Stimulated activated CD4-positive, alpha-beta T cell treated with anti-CD3 and anti-CD28 coated beads, Interleukin-12 subunit alpha, Interleukin-12 subunit beta, amount 100 ng/mL, for 48 hours (primary cell): ENCODE results near the gene NOP10.
A peak's percentile ranks its signal among the peaks of the same experiment; 100 is the strongest.
"Not testable (repeated sequence)": the region's sequence is repeated elsewhere in the genome, so short reads cannot be mapped to it uniquely, and the experiment has no call there.

ENCODE experiments used
- DNase-seq, 3 donors: peaks; one replicate each; pipeline ENCODE4 v3.0.0-alpha.2; 2020; ENCODE audit warnings: low read depth in 2 of 3, low spot score in 1 of 3

NOP10 gene

GRCh38 chr15:34358948-34359347 lies 16.0 kb upstream of the NOP10 start:
- no peak for DNase-seq

- no peak for DNase-seq
Observed at GRCh38 chr15:34358367-34358766, 15.4 kb upstream of the NOP10 start.

DNA sequence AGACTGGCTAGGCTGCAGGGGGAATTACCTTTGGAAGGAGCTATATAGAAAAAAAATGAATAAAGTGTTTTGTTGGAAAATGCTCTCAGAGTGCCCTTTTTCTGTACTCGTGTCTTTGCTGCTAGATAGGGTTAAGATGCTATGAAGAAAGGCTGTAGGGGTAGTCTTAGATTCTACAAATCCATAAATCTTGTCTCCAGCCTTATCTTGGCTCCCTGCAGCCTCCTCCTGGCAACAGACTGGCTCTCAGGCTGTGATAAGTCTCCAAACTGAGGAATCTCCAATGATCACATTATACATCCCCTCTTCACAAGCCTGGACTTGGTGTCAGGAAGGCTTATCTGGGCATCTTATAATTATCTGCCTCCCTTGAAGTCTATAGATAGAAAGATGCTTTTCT lies 14.7 kb upstream of the NOP10 start:
- DNase-seq = no peak

DNA sequence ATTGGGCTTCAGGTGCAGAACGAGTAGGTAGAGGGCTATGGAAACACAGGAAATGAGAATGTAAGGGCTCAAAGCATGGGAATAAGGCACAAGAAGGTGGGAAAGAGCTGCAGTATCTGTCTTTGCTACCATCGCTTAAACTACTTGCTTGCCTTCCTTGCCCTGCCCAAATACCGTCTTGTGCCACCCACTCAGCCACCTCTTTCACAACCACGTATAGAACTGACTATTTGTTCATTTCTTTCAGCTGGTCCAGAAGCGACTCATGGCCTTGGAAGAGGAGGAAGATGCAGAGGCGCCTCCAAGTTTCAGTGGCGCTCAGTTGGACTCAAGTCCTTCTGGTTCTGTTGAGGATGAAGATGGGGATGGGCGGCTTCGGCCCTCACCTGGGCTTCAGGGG lies 12.3 kb upstream of the NOP10 start:
- no peak for DNase-seq

DNA sequence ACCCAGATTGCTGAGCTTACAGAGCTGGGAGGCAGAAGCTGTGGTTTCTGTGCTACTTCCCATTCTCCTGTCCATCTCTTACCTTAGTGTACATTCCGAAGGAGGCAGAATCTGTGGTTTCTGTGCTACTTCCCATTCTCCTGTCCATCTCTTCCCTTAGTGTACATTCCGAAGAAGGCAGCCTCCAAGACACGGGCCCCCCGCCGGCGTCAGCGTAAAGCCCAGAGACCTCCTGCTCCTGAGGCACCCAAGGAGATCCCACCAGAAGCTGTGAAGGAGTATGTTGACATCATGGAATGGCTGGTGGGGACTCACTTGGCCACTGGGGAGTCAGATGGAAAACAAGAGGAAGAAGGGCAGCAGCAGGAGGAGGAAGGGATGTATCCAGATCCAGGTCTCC lies 11.3 kb upstream of the NOP10 start:
- no peak for DNase-seq

DNA sequence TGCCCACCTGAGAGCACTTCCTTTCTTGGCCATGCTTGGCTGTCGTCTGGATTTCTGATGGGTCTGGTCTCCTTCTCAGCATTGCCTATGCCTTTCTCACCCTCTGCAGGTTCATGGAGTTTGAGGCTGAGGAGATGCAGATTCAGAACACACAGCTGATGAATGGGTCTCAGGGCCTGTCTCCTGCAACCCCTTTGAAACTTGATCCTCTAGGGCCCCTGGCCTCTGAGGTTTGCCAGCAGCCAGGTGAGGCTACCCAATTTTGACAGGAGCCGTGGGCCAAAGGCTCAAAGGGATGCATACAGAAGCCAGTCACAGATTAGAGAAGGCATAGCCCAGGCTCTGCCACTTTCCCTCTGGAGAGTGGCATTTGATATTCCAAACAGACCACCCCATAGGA lies 10.7 kb upstream of the NOP10 start:
- no peak for DNase-seq

GRCh38 chr15:34352996-34353395 lies 10.1 kb upstream of the NOP10 start:
- not testable (repeated sequence) for DNase-seq

DNA sequence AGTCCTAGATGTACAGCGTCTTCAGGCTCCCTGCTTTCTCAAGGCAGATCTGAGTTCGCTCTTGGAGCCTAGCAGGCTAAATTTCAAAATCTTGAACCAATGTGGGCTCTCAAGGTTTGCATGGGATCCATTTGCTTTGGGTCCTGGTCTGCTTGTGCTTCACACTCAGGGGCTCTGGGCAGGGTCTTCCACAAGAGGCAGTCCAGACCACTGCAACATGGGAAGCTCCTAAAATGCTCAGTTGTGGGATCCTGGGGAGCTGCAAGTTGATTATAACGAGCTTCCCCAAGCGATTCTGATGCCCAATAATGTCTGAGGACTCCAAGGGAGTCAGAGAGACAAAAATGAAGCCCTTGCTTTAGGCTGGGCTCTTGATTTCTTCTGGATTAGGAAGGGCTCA lies 6.8 kb upstream of the NOP10 start:
- DNase-seq = no peak

DNA sequence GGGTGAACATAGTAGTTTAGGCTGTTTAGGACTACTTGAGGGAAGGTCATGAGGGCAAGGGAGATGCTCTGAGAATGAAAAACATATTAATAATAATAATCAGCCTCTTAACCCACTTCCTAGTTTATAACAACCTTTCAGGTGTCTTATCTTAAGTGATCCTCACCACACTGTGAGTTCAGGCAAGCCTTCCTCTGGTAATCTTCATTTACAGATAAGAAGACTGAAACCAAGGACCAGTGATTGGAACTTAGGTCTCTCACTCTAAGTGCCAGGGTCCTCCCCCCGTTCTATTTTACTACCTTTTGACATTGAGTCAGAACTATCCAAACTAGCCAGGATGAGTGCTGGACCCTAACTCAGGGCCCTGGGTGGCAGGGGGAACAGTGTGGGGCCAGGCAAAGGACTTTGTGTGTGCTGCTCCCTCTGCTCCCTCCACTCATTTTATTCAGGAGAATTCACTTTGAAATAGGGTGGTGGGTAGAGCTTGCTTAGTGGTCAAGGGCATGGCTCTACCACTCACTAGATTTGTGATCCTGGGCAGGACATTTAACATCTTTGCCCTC lies 5.9 kb upstream of the NOP10 start:
- DNase-seq = no peak

- no peak for DNase-seq
Observed at GRCh38 chr15:34347951-34348638, 5.2 kb upstream of the NOP10 start.

GRCh38 chr15:34342213-34342736 lies 661 bp downstream of the NOP10 start:
- not testable (repeated sequence) for DNase-seq

GRCh38 chr15:34341381-34342212 lies 1.3 kb downstream of the NOP10 start:
- no peak for DNase-seq

DNA sequence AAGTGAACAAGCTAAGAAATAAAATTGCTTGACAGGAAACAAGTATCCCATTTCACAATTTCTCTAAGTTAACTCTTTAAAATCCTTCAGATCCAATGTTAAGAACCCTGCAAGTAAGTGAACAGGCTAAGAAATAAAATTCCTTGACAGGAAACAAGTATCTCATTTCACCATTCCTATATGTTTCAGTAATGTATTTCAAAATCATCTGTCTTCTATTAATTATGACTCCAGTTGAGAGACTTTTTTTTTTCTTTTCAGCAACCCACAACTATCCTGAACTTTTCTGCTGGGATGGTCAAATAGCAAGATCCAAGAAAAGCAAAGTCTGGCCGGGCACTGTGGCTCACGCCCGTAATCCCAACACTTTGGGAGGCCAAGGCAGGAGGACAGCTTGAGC lies 3.0 kb downstream of the NOP10 start:
- no peak for DNase-seq

GRCh38 chr15:34338347-34338746 lies 4.6 kb downstream of the NOP10 start:
- no peak for DNase-seq

DNA sequence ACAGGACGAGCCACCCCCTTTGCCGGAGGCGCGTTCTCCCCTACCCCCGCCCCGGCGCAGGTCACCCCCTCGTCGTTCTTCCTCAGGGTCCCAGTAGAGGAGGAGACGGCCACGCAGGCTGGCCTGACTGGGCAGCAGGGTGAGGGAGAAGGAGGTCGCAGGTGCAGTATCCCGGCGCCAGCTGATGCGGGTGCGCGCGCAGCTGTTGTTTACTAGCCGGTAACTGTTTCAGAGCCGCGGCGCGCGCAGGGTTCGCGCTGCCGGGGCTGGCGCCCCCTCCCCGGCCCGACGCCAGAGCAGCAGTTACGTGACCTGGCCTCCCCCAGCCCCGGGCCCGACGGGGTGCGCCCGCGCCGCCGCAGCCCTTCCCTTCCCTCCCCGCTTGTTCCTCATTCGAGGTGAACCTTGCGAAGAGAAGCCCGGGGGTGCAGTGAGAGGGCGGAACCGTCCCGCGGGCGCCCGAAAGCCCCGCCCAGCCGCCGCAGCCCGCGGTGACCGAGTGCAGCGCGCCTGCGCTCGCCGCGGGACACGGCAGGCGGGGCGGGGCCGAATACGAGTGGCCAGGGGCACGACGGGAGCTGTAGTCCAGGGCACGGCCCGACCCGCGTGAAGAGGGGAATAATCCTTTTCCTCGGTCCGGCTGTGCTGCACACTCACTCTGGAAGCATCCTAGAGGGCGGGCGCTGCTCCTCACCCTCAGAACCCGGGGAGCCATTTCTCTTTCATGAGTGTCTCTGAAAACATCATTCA lies 5.2 kb downstream of the NOP10 start, which contains the start of gene SLC12A6:
TSS of gene SLC12A6 (minus strand) at position 225 of the 750 bp plus-strand sequence. CDS start 1,101 bp downstream, outside the sequence.
- peak; percentile 78 to 89 (median 83) for DNase-seq

DNA sequence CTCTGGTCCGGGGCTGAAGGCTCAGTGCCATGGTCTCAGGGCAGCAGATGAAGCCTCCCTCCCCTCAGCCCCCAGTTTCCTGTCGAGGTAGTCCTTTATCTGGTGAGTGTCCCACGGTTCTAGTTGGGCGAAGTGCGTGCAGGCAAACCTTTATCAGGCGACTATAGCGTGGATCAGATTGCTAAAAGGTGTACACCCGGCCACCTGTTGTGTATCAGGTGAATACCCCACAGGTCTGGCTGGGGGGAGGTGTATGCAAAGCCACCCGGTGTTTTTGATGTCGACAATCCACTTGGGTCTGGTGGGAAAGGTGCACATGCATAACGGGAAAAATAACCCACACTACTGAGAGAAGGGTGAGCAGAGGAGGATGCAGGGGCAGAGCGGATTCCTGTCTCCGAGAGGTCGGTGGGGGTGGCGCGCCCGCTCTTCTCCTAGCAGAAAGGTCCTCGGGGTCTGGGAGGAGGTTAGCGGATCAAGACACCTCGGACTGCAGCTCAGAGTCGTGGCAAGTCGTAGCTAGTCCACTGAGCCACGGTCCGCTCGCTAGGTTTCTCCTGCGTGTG lies 5.9 kb downstream of the NOP10 start:
- DNase-seq = no peak

DNA sequence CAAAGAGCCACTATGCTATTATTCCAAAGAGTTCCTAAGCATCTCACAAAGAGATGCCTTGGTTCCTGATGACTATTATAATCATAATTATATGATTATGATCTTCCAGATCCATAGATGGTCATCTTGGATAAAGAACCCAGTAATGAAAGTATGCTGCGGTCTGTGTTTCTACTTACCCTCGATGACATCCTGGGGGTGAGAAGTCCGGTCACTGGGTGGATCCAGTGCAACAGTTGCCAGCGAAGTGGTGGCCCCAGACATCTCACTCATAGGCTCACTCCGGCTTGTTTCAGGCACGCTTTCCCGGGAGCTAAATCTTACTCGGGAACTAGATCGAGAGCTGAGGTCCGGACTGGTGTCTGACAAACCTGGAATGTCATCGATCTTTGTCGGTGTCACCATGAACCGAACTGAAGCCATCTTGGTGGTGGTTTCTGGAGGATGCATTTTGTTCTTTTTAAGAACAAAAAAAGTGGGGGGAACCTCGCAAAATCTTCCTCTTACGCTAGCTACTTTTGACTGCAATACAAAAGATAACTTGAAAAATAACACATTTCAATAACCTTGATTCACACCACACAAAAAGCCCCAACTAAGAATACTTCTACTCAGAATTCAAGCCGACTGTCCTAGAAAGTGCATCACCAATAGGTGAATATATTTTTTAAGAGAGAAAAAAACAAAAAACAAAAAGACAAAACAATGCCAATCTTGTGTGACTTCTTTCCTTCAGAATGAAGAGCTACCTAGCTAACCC lies 6.5 kb downstream of the NOP10 start:
- DNase-seq = no peak

DNA sequence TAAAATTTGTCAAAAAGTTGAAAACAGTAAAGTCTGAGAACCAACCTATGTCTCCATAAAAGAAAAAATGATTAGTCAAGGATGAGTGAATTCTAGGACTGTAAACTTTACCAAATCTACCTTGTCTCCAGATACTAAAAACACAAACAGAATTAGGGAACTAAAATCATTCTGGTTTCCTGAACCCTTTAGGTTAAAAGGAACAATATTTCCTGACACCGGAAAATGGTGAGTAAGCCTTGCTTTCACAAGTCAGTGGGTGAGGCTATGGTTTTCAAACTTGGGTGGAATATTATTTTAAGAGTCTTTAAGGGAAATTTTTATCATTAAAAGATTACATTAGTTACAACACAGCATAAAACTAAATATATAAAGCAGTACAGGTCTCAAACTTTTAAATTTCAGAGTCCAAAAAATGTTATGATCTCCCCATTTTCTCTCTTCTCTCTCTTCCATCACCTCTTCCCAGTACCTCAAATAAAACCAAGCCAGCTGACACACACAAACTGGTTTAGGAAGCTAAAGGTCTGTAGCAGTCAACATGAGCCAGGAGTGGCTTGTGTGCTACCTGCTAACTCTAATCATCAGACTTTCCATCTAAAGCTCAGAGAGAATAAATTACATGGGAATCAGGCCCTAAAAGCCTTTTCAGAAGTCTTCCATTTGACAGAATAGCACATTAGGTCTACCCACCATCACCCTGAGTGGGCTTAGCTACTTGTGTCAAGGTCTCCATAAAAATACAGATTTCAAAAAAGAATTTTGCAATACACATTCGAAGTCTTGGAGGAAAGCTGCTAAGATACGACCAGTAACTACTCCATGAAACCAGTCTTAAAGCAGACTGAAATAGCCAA lies 7.5 kb downstream of the NOP10 start:
- DNase-seq = no peak

GRCh38 chr15:34334672-34335071 lies 8.3 kb downstream of the NOP10 start:
- DNase-seq = no peak
